ENCODE data around the gene HOXA13. TPM values are rescaled to one million over a fixed set of nuclear protein-coding genes. Genes with fewer than 3 reads are reported as not detected.
A peak's percentile ranks its signal among the peaks of the same experiment; 100 is the strongest.

HOXA13 gene
- polyA plus RNA-seq, 1 of the 3 experiments (the other 2 are of a cell fraction) = not detected

- peaks cover 97% of the 10 kb centered on the region for H3K27me3 ChIP-seq (ENCODE audit: insufficient read depth)
- no peak overlapping the region for H2AFZ ChIP-seq (ENCODE audit: low read depth)
Measured at GRCh38 chr7:27211764-27212204, 11.9 kb upstream of the HOXA13 start.

GRCh38 chr7:27211084-27211446, 11.2 kb upstream of the HOXA13 start:
- H4K20me1 ChIP-seq (ENCODE audit: insufficient read depth) = no peaks in the 10 kb centered on the region; the same call in 1 of the 2 replicates
- no peaks in the 10 kb centered on the region for H3K79me2 ChIP-seq (ENCODE audit: insufficient read depth)
- H3K9ac ChIP-seq = no peak overlapping the region
- H3K4me1 ChIP-seq (ENCODE audit: control insufficient read depth in 1 of 2, insufficient read depth in 2 of 2, low read depth in 1 of 2, low read length in 1 of 2) = peaks cover 0 to 14% of the 10 kb centered on the region in 2 experiments; a peak in 1 of 4 replicates
- no peak overlapping the region for H3K27ac ChIP-seq (ENCODE audit: low read depth in 2 of 2, low read length in 1 of 2)
- POLR2A ChIA-PET = no interaction called here
- H3F3A ChIP-seq (replicated peaks; ENCODE audit: insufficient read depth) = no peaks in the 10 kb centered on the region
- no peaks in the 10 kb centered on the region for H3K36me3 ChIP-seq (replicated peaks in 1 of 2; ENCODE audit: control insufficient read depth in 1 of 2, insufficient read depth in 2 of 2, low read length in 1 of 2)
- no peak for DNase-seq
- H3K4me3 ChIP-seq (ENCODE audit: low read depth in 2 of 2, low read length in 1 of 2) = peak overlapping the region in 1 of 2 experiments; percentile 50; a peak in 1 of 4 replicates
- TF ChIP-seq SMC3 (IDR thresholded peaks at IDR 0.05; ENCODE audit: low read depth, low read length) (no peak), SIN3A (IDR thresholded peaks at IDR 0.05; ENCODE audit: borderline replicate concordance, low read depth, low read length) (no peak), JUND (IDR thresholded peaks at IDR 0.05) (no peak), NRF1 (IDR thresholded peaks at IDR 0.05; ENCODE audit: low read depth, low read length) (no peak), IRF3 (IDR thresholded peaks at IDR 0.05; ENCODE audit: low read depth, low read length) (no peak)
- CTCF ChIA-PET = interaction anchor here (0.7 to 8.7 kb wide), 50 partner anchors 8 to 886 kb away, joined by 3 to 81 read pairs (median 5); partner anchors contain the start of genes EVX1, HIBADH, HOXA10 and HOXA13
- WGBS (ENCODE audit: low lambda C conversion rate) = 92% methylated on average over 1 of the region's 1 CpG
- H3K4me2 ChIP-seq = no peak overlapping the region; the same call in 1 of the 2 replicates
- H3K27me3 ChIP-seq (ENCODE audit: insufficient read depth) = peaks cover 97% of the 10 kb centered on the region
- no peak overlapping the region for H2AFZ ChIP-seq (ENCODE audit: low read depth)
- H3K9me3 ChIP-seq = no peaks in the 10 kb centered on the region
- no peaks in the 10 kb centered on the region for H3K9me2 ChIP-seq

More at GRCh38 chr7:27211764-27212204, 11.9 kb upstream of the HOXA13 start:
- TF ChIP-seq CHD2 (IDR thresholded peaks at IDR 0.05; ENCODE audit: low read length, partially characterized antibody) (no peak), CTCF (IDR thresholded peaks at IDR 0.05) (no peak), FOXM1 (IDR thresholded peaks at IDR 0.05; ENCODE audit: low read depth) (no peak), POLR2AphosphoS5 (IDR thresholded peaks at IDR 0.05; ENCODE audit: low read depth, low read length) (0 out of 2 replicates have a peak, but pooled peaks have one; percentile 20), MXI1 (IDR thresholded peaks at IDR 0.05; ENCODE audit: low read depth, low read length) (no peak), USF1 (IDR thresholded peaks at IDR 0.05; ENCODE audit: borderline replicate concordance, low read depth) (0 out of 2 replicates have a peak, but pooled peaks have one; percentile 16), EP300 (IDR thresholded peaks at IDR 0.05; ENCODE audit: borderline replicate concordance in 1 of 2, low read depth in 1 of 2, low read length in 1 of 2) (no peak), TCF12 (IDR thresholded peaks at IDR 0.05) (no peak), RFX5 (IDR thresholded peaks at IDR 0.05; ENCODE audit: low read length) (no peak)
- Histone ChIP-seq H4K20me1 (ENCODE audit: insufficient read depth) (no peaks in the 10 kb centered on the region; the same call in 1 of the 2 replicates), H3K9me3 (no peaks in the 10 kb centered on the region), H3K36me3 (replicated peaks in 1 of 2; ENCODE audit: control insufficient read depth in 1 of 2, insufficient read depth in 2 of 2, low read length in 1 of 2) (no peaks in the 10 kb centered on the region), H3K9ac (no peak overlapping the region), H3K9me2 (no peaks in the 10 kb centered on the region), H3K27ac (ENCODE audit: low read depth in 2 of 2, low read length in 1 of 2) (no peak overlapping the region), H3F3A (replicated peaks; ENCODE audit: insufficient read depth) (no peaks in the 10 kb centered on the region), H3K4me2 (no peak overlapping the region), H3K4me1 (ENCODE audit: control insufficient read depth in 1 of 2, insufficient read depth in 2 of 2, low read depth in 1 of 2, low read length in 1 of 2) (peaks cover 0 to 14% of the 10 kb centered on the region in 2 experiments; a peak in 1 of 4 replicates), H3K4me3 (ENCODE audit: low read depth in 2 of 2, low read length in 1 of 2) (no peak overlapping the region), H3K79me2 (ENCODE audit: insufficient read depth) (no peaks in the 10 kb centered on the region)
- DNase-seq = no peak
- POLR2A ChIA-PET = no interaction called here
- WGBS (ENCODE audit: low lambda C conversion rate) = 12% methylated on average over 3 of the region's 3 CpGs
- CTCF ChIA-PET = interaction anchor here (0.9 to 8.7 kb wide), 20 partner anchors 7 to 885 kb away, joined by 3 to 81 read pairs (median 8); partner anchors contain the start of gene HOXA13

All from SK-N-SH (cell line).